GM23338 (cell line): ENCODE results near the gene PARD3. TPM values are rescaled to one million over a fixed set of nuclear protein-coding genes. Genes with fewer than 3 reads are reported as not detected.

ENCODE experiments used
- CREB1 ChIP-seq: fragments of 250-450 bp; sonication (Bioruptor Pico); IDR thresholded peaks from 2 replicates; pipeline ENCODE4 v1.5.0; 2020; ENCODE audit warnings: low read depth, mild to moderate bottlenecking, moderate library complexity
- ETS1 ChIP-seq: IDR thresholded peaks from 2 replicates; pipeline ENCODE4 v1.6.1; 2016; ENCODE audit warnings: antibody characterized with exemption
- EZH2 ChIP-seq: fragments of 200-600 bp; sonication (generic); IDR thresholded peaks from one replicate; pipeline ENCODE4 v1.8.0; 2017; ENCODE audit warnings: antibody characterized with exemption, mild to moderate bottlenecking, low read depth; ENCODE audit not compliant: unreplicated experiment
- JUNB ChIP-seq: IDR thresholded peaks from one replicate; pipeline ENCODE4 v1.6.1; 2016; ENCODE audit warnings: antibody characterized with exemption; ENCODE audit not compliant: unreplicated experiment
- NANOG ChIP-seq: IDR thresholded peaks from 2 replicates; pipeline ENCODE4 v1.6.1; 2016; ENCODE audit warnings: antibody characterized with exemption, borderline replicate concordance
- STAT1 ChIP-seq: IDR thresholded peaks from one replicate; pipeline ENCODE4 v1.6.1; 2016; ENCODE audit warnings: antibody characterized with exemption; ENCODE audit not compliant: unreplicated experiment
- ZNF114 ChIP-seq: fragments of 250-450 bp; sonication (Bioruptor Pico); IDR thresholded peaks from 2 replicates; pipeline ENCODE4 v1.5.0; 2020; ENCODE audit warnings: mild to moderate bottlenecking, moderate library complexity
- ZNF331 ChIP-seq: fragments of 250-450 bp; sonication (Bioruptor Pico); IDR thresholded peaks from 2 replicates; pipeline ENCODE4 v1.5.0; 2020; ENCODE audit warnings: low read depth, mild to moderate bottlenecking, moderate library complexity
- polyA plus RNA-seq: library from polyadenylated mRNA; unstranded; fragments of >200 nt; fragmentation: Nextera tagmentation; extraction: Ambion mirVana; gene quantifications from 2 replicates; pipeline ENCODE4 v1.2.1, GENCODE V29; 2016
- total RNA-seq: library from RNA; depleted of rRNA; stranded (reverse); fragments of >200 nt; shearing (Covaris generic); gene quantifications from 2 replicates; pipeline ENCODE4 v1.2.3, GENCODE V29; 2014
- TF ChIP-seq, protein P1 (sequence below): fragments of 250-450 bp; sonication (Bioruptor Pico); IDR thresholded peaks from 2 replicates; pipeline ENCODE4 v1.5.0; 2020; ENCODE audit warnings: mild to moderate bottlenecking, moderate library complexity
- TF ChIP-seq, protein P2 (sequence below), 2 experiments: fragments of 200-600 bp in 1 of 2; sonication (generic) in 1 of 2; conservative IDR thresholded peaks; 2 replicates each; pipeline versions ENCODE4 v1.5.1 to v1.6.1; 2016 to 2017; ENCODE audit warnings: antibody characterized with exemption in 2 of 2, low read depth in 2 of 2, mild to moderate bottlenecking in 2 of 2, moderate library complexity in 1 of 2

The PARD3 gene
- total and polyA plus RNA-seq, 2 experiments from 2014 or later: 30.2 to 51.4 TPM

- TF ChIP-seq, protein P1, sequence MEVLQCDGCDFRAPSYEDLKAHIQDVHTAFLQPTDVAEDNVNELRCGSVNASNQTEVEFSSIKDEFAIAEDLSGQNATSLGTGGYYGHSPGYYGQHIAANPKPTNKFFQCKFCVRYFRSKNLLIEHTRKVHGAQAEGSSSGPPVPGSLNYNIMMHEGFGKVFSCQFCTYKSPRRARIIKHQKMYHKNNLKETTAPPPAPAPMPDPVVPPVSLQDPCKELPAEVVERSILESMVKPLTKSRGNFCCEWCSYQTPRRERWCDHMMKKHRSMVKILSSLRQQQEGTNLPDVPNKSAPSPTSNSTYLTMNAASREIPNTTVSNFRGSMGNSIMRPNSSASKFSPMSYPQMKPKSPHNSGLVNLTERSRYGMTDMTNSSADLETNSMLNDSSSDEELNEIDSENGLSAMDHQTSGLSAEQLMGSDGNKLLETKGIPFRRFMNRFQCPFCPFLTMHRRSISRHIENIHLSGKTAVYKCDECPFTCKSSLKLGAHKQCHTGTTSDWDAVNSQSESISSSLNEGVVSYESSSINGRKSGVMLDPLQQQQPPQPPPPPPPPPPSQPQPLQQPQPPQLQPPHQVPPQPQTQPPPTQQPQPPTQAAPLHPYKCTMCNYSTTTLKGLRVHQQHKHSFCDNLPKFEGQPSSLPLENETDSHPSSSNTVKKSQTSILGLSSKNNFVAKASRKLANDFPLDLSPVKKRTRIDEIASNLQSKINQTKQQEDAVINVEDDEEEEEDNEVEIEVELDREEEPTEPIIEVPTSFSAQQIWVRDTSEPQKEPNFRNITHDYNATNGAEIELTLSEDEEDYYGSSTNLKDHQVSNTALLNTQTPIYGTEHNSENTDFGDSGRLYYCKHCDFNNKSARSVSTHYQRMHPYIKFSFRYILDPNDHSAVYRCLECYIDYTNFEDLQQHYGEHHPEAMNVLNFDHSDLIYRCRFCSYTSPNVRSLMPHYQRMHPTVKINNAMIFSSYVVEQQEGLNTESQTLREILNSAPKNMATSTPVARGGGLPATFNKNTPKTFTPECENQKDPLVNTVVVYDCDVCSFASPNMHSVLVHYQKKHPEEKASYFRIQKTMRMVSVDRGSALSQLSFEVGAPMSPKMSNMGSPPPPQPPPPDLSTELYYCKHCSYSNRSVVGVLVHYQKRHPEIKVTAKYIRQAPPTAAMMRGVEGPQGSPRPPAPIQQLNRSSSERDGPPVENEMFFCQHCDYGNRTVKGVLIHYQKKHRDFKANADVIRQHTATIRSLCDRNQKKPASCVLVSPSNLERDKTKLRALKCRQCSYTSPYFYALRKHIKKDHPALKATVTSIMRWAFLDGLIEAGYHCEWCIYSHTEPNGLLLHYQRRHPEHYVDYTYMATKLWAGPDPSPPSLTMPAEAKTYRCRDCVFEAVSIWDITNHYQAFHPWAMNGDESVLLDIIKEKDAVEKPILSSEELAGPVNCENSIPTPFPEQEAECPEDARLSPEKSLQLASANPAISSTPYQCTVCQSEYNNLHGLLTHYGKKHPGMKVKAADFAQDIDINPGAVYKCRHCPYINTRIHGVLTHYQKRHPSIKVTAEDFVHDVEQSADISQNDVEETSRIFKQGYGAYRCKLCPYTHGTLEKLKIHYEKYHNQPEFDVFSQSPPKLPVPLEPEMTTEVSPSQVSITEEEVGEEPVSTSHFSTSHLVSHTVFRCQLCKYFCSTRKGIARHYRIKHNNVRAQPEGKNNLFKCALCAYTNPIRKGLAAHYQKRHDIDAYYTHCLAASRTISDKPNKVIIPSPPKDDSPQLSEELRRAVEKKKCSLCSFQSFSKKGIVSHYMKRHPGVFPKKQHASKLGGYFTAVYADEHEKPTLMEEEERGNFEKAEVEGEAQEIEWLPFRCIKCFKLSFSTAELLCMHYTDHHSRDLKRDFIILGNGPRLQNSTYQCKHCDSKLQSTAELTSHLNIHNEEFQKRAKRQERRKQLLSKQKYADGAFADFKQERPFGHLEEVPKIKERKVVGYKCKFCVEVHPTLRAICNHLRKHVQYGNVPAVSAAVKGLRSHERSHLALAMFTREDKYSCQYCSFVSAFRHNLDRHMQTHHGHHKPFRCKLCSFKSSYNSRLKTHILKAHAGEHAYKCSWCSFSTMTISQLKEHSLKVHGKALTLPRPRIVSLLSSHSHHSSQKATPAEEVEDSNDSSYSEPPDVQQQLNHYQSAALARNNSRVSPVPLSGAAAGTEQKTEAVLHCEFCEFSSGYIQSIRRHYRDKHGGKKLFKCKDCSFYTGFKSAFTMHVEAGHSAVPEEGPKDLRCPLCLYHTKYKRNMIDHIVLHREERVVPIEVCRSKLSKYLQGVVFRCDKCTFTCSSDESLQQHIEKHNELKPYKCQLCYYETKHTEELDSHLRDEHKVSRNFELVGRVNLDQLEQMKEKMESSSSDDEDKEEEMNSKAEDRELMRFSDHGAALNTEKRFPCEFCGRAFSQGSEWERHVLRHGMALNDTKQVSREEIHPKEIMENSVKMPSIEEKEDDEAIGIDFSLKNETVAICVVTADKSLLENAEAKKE (CRISPR knock-in tag): no peak
- TF ChIP-seq JUNB (no peak), ETS1 (no peak), CREB1 (no peak), NANOG (no peak), ZNF331 (CRISPR knock-in tag) (no peak), STAT1 (no peak), ZNF114 (no peak), EZH2 (no peak)
- TF ChIP-seq, protein P2, sequence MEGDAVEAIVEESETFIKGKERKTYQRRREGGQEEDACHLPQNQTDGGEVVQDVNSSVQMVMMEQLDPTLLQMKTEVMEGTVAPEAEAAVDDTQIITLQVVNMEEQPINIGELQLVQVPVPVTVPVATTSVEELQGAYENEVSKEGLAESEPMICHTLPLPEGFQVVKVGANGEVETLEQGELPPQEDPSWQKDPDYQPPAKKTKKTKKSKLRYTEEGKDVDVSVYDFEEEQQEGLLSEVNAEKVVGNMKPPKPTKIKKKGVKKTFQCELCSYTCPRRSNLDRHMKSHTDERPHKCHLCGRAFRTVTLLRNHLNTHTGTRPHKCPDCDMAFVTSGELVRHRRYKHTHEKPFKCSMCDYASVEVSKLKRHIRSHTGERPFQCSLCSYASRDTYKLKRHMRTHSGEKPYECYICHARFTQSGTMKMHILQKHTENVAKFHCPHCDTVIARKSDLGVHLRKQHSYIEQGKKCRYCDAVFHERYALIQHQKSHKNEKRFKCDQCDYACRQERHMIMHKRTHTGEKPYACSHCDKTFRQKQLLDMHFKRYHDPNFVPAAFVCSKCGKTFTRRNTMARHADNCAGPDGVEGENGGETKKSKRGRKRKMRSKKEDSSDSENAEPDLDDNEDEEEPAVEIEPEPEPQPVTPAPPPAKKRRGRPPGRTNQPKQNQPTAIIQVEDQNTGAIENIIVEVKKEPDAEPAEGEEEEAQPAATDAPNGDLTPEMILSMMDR (conservative IDR thresholded peaks at IDR 0.05; ENCODE audit: low read depth in 2 of 2): no peak
Measured at GRCh38 chr10:34498821-34499220, 316.3 kb downstream of the PARD3 start (continued).
